ENCODE measurements around the gene GRIN2A. TPM values are rescaled to one million over a fixed set of nuclear protein-coding genes. Genes with fewer than 3 reads are reported as not detected.
A peak's percentile ranks its signal among the peaks of the same experiment; 100 is the strongest.

Gene GRIN2A
- total and polyA plus RNA-seq, 4 experiments from 2014 or later = not detected

DNA sequence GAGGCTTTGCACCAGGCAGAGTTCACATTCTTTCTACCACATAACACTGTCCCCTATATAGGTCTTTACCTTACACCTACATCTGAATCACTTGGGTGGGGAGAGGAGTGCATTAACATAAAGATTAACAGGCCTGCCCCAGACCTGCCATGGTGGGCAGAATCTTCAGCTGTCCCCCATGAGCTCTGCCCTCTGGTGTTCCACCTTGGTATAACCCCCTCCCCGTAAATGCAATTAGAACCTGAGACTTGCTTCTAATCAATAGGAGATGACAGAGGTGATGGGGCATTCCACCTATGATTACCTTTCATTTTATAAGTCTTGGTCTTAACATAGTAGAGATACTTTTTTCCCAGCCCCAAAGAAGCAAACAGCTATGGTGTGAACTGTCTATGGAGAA lies 20.4 kb upstream of the GRIN2A start:
- no peaks in the 10 kb centered on the region for H3K36me3 ChIP-seq (ENCODE audit: insufficient read depth, low read length)
- H3K4me3 Mint-ChIP-seq = no peak overlapping the region
- peaks cover 0 to 2% of the 10 kb centered on the region in 2 donors for H3K27me3 Mint-ChIP-seq
- no peaks in the 10 kb centered on the region for H3K4me1 ChIP-seq (ENCODE audit: insufficient read depth, low read length)
- peaks cover 0 to 11% (median 3%) of the 10 kb centered on the region in 8 donors for H3K9me3 Mint-ChIP-seq
- POLR2A ChIA-PET (ENCODE audit: partially characterized antibody) = interaction anchor here (0.6 kb wide), 1 partner anchor 331 kb away, joined by 3 read pairs; no protein-coding TSS in a partner anchor
- H3K4me3 ChIP-seq (ENCODE audit: low read length in 2 of 2) = no peak overlapping the region
- H3K9me3 ChIP-seq (ENCODE audit: control insufficient read depth in 1 of 2, low read length in 2 of 2) = no peaks in the 10 kb centered on the region
- no peaks in the 10 kb centered on the region for H3K27me3 ChIP-seq (ENCODE audit: insufficient read depth, low read length)
- intact Hi-C loops (cut with micrococcal nuclease) = no loop called here
- H3K36me3 Mint-ChIP-seq = no peaks in the 10 kb centered on the region
- H3K4me1 Mint-ChIP-seq = no peaks in the 10 kb centered on the region
- no peak overlapping the region for H3K27ac Mint-ChIP-seq
- DNase-seq = no peak
- CTCF ChIA-PET (ENCODE audit: partially characterized antibody) = no interaction called here
- no peak overlapping the region for H3K27ac ChIP-seq (ENCODE audit: low read depth, low read length)

DNA sequence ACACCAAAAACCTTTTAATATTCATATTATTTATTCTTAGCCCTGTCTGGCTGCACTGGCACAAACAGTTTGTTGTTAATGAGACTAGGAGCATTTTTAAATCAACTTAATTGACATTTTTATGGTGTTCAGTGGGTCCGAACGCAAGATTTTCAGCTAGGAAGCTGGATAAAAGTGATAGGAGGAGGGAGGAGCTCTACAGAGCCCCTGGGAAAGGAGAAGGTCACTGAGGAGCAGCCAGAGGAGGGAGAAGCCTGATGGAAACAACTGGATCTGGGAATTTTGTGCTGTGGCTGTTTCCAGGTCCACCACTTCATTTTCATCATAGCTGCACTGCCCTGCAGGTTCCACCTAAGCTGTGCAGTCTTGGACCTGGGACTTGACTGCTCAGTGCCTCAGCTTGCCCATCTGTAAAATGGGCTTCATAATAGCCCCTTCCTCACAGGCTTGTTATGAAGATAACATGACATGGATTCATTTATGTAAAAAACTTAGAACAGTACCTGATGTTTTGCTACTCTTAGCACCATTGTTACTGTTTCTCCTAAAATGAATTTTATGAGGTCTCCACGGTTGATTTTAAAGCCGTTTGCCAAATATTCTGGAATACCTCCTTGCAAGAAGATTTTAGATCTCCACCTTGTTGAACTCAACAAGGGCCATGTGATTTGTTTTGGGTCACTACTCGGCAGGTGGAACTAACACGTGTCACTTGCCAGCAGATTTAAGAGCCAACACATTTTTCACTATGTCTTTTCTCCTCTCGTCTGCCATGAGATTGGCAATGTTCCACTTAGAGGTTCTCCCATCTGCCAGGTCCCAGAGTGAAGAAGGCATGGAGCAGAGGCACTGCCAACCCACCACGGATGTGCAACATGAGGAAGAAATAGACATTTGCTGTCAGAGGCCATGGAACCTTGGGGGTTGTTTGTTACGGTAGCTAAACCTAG lies 18.7 kb upstream of the GRIN2A start:
- intact Hi-C loops (cut with micrococcal nuclease) = no loop called here
- peaks cover 0 to 1% of the 10 kb centered on the region in 2 donors for H3K27me3 Mint-ChIP-seq
- H3K36me3 ChIP-seq (ENCODE audit: insufficient read depth, low read length) = no peaks in the 10 kb centered on the region
- H3K27ac ChIP-seq (ENCODE audit: low read depth, low read length) = no peak overlapping the region
- H3K9me3 ChIP-seq (ENCODE audit: control insufficient read depth in 1 of 2, low read length in 2 of 2) = no peaks in the 10 kb centered on the region
- peaks cover 0 to 9% (median 3%) of the 10 kb centered on the region in 8 donors for H3K9me3 Mint-ChIP-seq
- DNase-seq = no peak
- H3K36me3 Mint-ChIP-seq = no peaks in the 10 kb centered on the region
- H3K4me1 ChIP-seq (ENCODE audit: insufficient read depth, low read length) = no peaks in the 10 kb centered on the region
- H3K4me1 Mint-ChIP-seq = no peaks in the 10 kb centered on the region
- no peak overlapping the region for H3K4me3 Mint-ChIP-seq
- H3K27me3 ChIP-seq (ENCODE audit: insufficient read depth, low read length) = no peaks in the 10 kb centered on the region
- ChIA-PET POLR2A (ENCODE audit: partially characterized antibody) (no interaction called here), CTCF (ENCODE audit: partially characterized antibody) (no interaction called here)
- no peak overlapping the region for H3K4me3 ChIP-seq (ENCODE audit: low read length in 2 of 2)
- no peak overlapping the region for H3K27ac Mint-ChIP-seq

DNA sequence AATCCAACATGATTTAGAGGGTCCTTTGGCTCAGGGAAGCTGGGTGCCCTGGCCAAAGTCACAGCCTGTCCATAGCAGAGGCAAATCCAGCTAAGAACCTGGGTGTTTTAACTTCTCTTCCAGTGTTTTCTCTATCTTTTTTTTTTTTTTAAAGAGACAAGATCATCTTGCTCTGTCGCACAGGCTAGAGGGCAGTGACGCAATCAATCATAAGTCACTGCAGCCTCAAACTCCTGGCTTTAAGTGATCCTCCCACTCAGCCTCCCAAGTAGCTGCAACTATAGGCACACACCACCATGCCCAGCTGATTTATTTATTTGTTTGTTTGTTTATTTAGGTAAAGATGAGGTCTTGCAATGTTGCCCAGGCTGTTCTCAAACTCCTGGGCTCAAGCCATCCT lies 14.8 kb upstream of the GRIN2A start:
- no peak overlapping the region for H3K4me3 Mint-ChIP-seq
- H3K27ac Mint-ChIP-seq = no peak overlapping the region

DNA sequence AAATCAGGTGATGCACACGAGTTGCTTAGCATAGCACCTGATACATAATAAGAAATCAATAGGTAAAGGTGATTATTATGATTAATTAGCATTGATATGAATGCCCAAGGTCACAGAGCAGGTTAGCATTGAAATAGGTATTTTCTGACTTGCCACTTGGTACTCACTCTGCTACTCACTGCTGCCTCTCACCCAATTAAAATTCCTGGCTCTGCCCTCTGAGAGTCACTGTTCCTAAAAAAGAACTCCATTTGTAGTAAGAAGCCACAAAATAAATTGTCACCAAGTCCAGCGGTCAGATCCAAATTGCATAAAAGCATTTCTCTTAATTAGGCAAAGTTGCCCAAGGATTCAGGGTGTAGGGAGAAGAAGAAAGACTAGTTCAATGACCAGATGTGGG lies 8.9 kb upstream of the GRIN2A start:
- H3K4me1 ChIP-seq (ENCODE audit: insufficient read depth, low read length) = no peaks in the 10 kb centered on the region
- H3K27ac ChIP-seq (ENCODE audit: low read depth, low read length) = no peak overlapping the region
- no peak overlapping the region for H3K4me3 ChIP-seq (ENCODE audit: low read length in 2 of 2)
- Mint-ChIP-seq H3K9me3 (peaks cover 0 to 11% (median 0%) of the 10 kb centered on the region in 8 donors), H3K4me3 (no peak overlapping the region), H3K4me1 (no peaks in the 10 kb centered on the region), H3K27me3 (peaks cover 0 to 2% of the 10 kb centered on the region in 2 donors), H3K27ac (no peak overlapping the region), H3K36me3 (no peaks in the 10 kb centered on the region)
- H3K36me3 ChIP-seq (ENCODE audit: insufficient read depth, low read length) = no peaks in the 10 kb centered on the region
- ChIA-PET POLR2A (ENCODE audit: partially characterized antibody) (no interaction called here), CTCF (ENCODE audit: partially characterized antibody) (no interaction called here)
- H3K9me3 ChIP-seq (ENCODE audit: control insufficient read depth in 1 of 2, low read length in 2 of 2) = no peaks in the 10 kb centered on the region
- intact Hi-C loops (cut with micrococcal nuclease) = no loop called here
- no peaks in the 10 kb centered on the region for H3K27me3 ChIP-seq (ENCODE audit: insufficient read depth, low read length)
- DNase-seq = no peak

More for the DNA sequence above, 14.8 kb upstream of the GRIN2A start:
- Mint-ChIP-seq H3K27me3 (peaks cover 0 to 1% of the 10 kb centered on the region in 2 donors), H3K4me1 (no peaks in the 10 kb centered on the region), H3K36me3 (no peaks in the 10 kb centered on the region), H3K9me3 (peaks cover 0 to 11% (median under 1%) of the 10 kb centered on the region in 8 donors)
- DNase-seq = no peak
- Histone ChIP-seq H3K27me3 (ENCODE audit: insufficient read depth, low read length) (no peaks in the 10 kb centered on the region), H3K4me3 (ENCODE audit: low read length in 2 of 2) (no peak overlapping the region), H3K27ac (ENCODE audit: low read depth, low read length) (no peak overlapping the region), H3K4me1 (ENCODE audit: insufficient read depth, low read length) (no peaks in the 10 kb centered on the region), H3K36me3 (ENCODE audit: insufficient read depth, low read length) (no peaks in the 10 kb centered on the region), H3K9me3 (ENCODE audit: control insufficient read depth in 1 of 2, low read length in 2 of 2) (no peaks in the 10 kb centered on the region)
- ChIA-PET POLR2A (ENCODE audit: partially characterized antibody) (no interaction called here), CTCF (ENCODE audit: partially characterized antibody) (no interaction called here)
- intact Hi-C loops (cut with micrococcal nuclease) = no loop called here

DNA sequence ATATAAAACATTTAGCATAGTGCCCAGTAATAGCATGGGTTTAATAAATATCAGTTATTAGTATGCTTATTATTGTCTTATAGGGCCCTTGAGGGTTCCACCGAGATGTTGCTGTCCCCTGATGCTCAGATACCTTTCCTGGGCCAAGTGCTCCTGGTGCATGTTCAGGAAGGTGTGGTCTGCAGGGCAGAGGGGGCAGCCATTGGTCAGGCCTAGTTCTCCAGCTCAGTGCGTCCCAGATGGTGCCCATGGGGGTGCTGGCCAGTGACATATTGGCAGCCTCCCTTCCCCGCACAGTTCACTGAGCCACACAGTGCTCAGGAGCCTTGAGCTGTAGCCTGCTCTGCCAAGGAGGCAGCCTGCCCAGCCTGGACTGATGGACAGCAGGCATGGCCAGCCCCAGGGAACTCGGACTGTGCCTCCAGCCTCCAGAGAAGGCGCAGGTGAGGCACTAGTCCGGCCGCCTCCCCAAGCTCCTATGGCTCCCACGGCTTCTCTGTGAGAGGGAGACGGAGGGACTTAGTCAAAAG lies 7.7 kb upstream of the GRIN2A start:
- Histone ChIP-seq H3K27ac (ENCODE audit: low read depth, low read length) (no peak overlapping the region), H3K9me3 (ENCODE audit: control insufficient read depth in 1 of 2, low read length in 2 of 2) (no peaks in the 10 kb centered on the region), H3K27me3 (ENCODE audit: insufficient read depth, low read length) (no peaks in the 10 kb centered on the region), H3K4me3 (ENCODE audit: low read length in 2 of 2) (no peak overlapping the region), H3K4me1 (ENCODE audit: insufficient read depth, low read length) (no peaks in the 10 kb centered on the region), H3K36me3 (ENCODE audit: insufficient read depth, low read length) (no peaks in the 10 kb centered on the region)
- intact Hi-C loops (cut with micrococcal nuclease) = no loop called here
- Mint-ChIP-seq H3K4me1 (no peaks in the 10 kb centered on the region), H3K4me3 (no peak overlapping the region), H3K36me3 (no peaks in the 10 kb centered on the region), H3K9me3 (peaks cover 0 to 7% (median 0%) of the 10 kb centered on the region in 8 donors), H3K27me3 (peaks cover 4 to 8% of the 10 kb centered on the region in 2 donors), H3K27ac (no peak overlapping the region)
- ChIA-PET POLR2A (ENCODE audit: partially characterized antibody) (no interaction called here), CTCF (ENCODE audit: partially characterized antibody) (no interaction called here)
- DNase-seq = no peak

DNA sequence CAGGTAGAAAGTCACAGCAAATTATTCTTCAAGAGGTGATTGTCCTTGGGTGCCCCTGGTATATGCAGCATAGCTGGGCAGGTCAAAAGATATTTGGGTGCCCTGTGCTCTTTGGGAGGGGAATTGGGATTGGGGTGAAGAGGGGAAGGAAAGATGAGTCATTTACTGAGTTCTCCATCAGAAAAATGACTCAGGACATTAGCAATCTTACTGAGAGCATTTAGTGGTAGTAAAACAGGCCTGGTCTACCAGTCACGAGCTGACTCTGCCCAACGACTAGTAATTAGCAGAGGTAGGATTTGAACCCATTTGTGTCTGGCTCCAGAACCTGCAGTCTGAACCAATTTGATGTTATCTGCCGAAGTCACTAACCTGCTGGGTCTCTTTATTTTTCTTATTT lies 6.0 kb upstream of the GRIN2A start:
- intact Hi-C loops (cut with micrococcal nuclease) = no loop called here
- POLR2A ChIA-PET (ENCODE audit: partially characterized antibody) = no interaction called here
- H3K27me3 Mint-ChIP-seq = peaks cover 16 to 18% of the 10 kb centered on the region in 2 donors
- Histone ChIP-seq H3K9me3 (ENCODE audit: control insufficient read depth in 1 of 2, low read length in 2 of 2) (no peaks in the 10 kb centered on the region), H3K36me3 (ENCODE audit: insufficient read depth, low read length) (no peaks in the 10 kb centered on the region), H3K4me3 (ENCODE audit: low read length in 2 of 2) (no peak overlapping the region), H3K4me1 (ENCODE audit: insufficient read depth, low read length) (no peaks in the 10 kb centered on the region), H3K27me3 (ENCODE audit: insufficient read depth, low read length) (no peaks in the 10 kb centered on the region), H3K27ac (ENCODE audit: low read depth, low read length) (no peak overlapping the region)
- peaks cover 2 to 5% (median 3%) of the 10 kb centered on the region in 4 donors for H3K4me1 Mint-ChIP-seq
- DNase-seq = no peak
- CTCF ChIA-PET (ENCODE audit: partially characterized antibody) = no interaction called here
- no peaks in the 10 kb centered on the region for H3K36me3 Mint-ChIP-seq
- H3K9me3 Mint-ChIP-seq = no peaks in the 10 kb centered on the region
- H3K4me3 Mint-ChIP-seq = no peak overlapping the region
- no peak overlapping the region for H3K27ac Mint-ChIP-seq

DNA sequence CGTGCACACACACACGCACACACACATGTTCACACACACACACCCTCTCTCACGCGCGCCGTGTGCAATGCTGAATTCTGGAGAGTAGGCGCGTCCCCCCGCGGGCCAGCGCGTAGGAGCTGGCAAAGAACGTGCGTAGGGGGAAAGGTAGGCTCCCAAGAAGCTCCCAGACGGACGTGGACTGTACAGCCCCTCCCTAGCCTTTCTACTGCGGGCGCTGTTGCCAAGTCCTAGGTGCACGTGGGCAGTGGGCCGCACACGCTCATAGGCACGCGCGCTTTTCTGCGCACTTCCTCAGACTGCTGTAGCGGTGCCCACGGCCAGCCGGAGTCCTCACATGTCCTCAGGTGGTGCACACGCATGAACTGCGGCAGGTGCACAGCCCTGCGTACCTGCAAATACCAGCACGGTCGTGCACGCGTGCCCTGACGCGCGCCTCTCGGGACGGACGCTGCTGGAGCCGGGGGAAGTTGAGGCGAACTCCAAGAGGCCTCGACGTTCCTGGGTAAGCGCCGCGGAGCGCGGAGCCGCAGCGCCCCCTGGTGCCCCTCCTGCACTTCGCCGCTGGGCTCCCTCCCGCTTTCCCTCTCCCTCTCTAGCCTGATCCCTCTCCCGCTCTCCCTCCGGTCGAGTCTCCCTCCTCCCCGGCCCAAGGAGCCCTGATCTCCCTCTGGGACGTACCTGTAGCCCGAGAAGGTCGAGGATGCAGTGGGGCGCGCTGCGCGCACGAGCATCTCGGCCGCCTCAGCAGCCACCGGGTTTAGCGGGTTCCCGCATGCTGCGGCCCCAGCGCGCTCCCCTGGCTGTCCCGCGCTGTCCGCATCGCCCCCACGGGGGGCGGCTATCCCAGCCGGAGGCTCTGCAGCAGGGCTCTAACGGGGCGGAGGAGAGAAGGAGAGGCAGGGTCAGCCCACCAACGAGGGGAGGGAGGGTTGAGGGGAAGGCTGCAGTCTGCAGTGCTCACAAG lies 749 bp downstream of the GRIN2A start:
- POLR2A ChIA-PET (ENCODE audit: partially characterized antibody) = no interaction called here
- Histone ChIP-seq H3K4me1 (ENCODE audit: insufficient read depth, low read length) (no peaks in the 10 kb centered on the region), H3K27me3 (ENCODE audit: insufficient read depth, low read length) (no peaks in the 10 kb centered on the region), H3K4me3 (ENCODE audit: low read length in 2 of 2) (no peak overlapping the region), H3K36me3 (ENCODE audit: insufficient read depth, low read length) (no peaks in the 10 kb centered on the region), H3K9me3 (ENCODE audit: control insufficient read depth in 1 of 2, low read length in 2 of 2) (no peaks in the 10 kb centered on the region), H3K27ac (ENCODE audit: low read depth, low read length) (no peak overlapping the region)
- peak in 3 of 5 donors; percentile 4 to 14 (median 11) for DNase-seq
- peaks cover 2 to 8% (median 6%) of the 10 kb centered on the region in 4 donors for H3K4me1 Mint-ChIP-seq
- H3K27me3 Mint-ChIP-seq = peaks cover 28 to 41% of the 10 kb centered on the region in 2 donors
- no peak overlapping the region for H3K27ac Mint-ChIP-seq
- H3K4me3 Mint-ChIP-seq = peak overlapping the region in 2 of 8 donors; percentile 22 to 58
- CTCF ChIA-PET (ENCODE audit: partially characterized antibody) = no interaction called here
- H3K36me3 Mint-ChIP-seq = no peaks in the 10 kb centered on the region
- intact Hi-C loops (cut with micrococcal nuclease) = no loop called here
- H3K9me3 Mint-ChIP-seq = peaks cover 0 to 7% (median 0%) of the 10 kb centered on the region in 8 donors
